ENCODE results near the gene AOPEP.

AOPEP gene

DNA sequence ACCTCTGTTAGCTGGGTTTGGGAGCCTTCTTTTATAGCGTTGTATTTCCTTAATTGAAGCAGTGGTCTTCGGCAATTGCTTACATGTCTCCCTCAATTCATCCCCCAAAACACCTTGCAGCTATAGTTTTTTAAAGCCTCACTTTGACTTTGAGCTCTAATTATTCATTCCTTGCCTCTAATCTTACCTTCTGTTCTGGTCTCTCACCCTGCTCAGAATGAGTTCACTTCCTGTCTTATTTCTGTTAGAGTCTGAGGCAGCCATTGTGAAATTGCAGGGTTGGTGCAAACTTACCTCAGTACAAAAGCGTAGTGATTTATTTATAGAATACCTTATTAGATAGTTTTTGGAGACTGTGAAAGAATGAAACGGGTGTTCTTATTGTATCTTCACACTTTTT lies 35.0 kb downstream of the AOPEP start:
- DNase-seq = no peak

DNA sequence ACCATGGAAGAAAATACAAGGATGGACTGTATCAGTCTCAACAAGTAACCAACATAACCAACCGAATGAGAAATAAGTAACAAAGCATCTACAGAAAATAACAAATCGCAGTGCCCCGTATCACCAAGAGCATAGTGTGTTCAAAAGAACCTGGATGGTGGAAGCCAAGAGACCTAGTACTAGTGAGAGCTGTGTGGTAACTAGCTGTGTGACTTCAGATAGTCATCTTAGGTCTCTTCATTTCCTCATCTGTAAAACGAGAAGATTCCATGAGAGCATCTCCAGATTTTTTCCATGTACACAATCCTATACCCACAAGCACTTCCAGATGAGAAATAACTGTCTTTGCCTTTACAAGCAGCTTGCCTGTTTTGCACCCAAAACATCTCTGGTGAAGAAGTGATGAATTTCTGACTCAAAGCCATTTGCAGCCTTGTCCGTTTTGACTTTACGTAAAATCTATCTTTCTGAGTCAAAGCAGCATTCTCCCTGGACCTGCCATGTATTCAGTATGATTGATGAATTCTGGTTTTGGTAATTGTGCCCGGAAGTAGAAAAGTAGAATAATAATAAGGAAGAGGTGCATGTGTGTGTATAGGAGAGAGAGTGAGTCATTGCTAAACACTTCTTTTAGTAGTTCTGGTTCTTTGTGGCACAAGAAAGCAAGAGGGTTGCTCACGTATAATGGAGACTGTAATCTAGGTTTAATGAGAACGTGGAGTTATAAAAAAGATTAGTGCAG lies 41.0 kb downstream of the AOPEP start:
- no peak for DNase-seq

DNA sequence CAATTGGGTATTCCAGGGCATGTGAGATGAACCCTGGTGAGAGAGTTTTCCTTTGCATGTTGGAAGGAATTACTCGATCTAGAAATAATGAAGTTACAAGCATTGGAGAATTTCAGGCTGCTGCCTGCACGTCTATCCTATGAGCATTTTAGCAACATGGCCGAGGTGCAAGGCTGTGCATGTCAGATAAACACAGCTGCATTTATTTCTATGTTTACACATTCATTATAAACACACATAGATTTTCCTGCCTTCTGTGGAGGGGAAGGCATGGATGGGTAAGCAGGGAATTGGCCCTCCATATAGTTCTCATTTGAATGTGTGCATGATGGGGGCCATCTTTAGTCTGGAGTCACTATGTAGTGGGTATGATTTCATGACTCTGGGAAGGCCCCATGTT lies 42.3 kb downstream of the AOPEP start:
- peak; percentile 6 for DNase-seq

DNA sequence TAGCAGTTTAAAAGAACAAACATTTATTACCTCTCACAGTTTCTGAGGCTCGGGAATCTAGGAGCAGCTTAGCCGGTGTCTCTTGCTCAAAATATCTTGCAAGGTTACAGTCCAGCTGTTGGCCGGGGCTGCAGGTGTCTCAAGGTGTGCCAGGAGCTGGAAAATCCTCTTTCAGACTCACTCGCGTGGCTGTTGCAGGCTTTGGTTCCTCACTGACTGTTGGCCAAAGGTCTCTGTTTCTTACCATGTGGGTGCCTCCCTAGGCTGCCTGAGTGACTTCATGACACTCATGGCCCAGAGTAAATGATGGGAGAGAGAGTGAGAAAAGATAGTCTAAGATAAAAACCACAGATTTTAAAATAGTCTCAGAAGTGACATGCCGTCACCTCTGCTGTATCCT lies 43.8 kb downstream of the AOPEP start:
- no peak for DNase-seq

DNA sequence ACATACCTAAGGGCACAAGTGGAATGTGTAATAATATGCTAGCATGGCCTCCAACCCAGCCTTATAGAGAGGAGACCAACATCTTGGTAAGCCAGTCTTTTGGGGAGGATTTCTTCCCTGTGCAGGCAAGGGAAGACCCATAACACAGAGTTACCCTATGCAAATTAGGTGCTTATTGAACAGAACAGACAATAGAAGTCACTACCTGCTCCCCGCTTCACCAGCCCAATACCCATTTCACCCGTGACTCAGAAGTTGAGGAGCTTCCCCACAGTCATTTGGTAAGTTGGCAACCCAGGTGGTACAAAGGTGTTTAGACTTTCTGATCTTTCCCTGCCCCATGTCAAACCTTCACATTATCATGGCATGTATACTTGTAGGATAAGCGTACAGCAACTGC lies 44.6 kb downstream of the AOPEP start:
- DNase-seq = no peak

DNA sequence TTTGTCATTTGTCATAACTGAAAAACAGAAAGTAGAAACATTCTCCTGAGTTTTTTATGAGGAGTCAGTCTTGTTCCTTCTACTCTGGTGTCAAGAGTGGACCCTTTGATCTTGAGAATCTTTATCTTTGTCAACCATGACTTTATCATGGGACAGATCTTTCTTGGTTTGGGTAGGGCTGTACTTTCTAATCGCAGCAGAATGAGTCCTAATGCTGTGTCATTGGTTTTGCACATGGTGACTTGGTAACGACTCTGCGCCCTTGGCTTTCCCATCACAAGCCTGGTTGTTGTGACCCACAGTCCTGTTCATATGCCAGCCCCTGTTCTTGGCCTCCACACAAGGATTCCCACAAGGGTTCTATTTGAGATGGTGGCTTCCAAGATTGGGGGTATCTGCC lies 45.6 kb downstream of the AOPEP start:
- no peak for DNase-seq

DNA sequence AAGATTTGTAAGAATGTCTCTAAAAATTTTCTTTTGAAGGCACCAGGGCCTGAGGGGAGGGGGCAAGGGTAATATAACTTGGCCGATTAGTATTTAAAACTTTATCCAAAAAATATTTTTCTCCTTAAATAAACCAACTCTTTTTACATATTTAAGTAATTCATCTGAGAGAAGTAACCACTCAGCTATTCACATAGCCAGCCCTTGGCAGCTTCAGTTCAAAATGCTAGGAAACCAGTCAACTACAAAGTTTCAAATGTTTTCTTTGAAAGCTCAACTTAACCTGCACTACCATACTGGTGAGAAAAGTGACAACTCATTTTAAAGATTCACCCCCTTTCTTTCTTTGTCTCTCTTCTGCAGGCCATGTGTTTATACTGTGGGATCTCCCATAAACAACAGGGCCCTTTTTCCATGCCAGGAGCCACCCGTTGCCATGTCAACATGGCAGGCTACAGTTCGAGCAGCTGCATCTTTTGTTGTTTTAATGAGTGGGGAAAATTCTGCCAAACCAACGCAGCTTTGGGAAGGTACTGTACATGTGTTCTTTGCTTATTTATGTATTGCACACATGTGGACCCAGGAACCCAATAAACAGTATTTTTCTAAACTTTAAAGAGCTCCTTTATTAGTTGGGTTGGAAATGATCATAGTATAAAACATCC lies 46.3 kb downstream of the AOPEP start:
- DNase-seq = peak; percentile 83

DNA sequence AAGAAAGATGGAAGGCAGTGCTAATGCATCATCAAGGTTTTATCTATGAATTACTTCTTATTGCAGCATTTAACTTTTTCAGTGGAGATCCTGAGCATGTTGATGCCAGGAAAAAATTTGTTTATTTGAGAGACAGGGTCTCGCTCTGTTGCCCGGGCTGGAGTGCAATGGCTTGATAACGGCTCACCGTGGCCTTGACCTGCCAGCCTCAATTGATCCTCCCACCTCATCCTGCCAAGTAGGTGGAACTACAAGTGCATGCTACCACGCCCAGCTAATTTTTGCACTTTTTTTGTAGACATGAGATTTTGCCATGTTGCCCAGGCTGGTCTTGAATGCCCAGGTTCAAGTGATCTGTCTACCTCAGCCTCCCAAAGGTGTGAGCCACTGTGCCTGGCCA lies 47.2 kb downstream of the AOPEP start:
- no peak for DNase-seq

DNA sequence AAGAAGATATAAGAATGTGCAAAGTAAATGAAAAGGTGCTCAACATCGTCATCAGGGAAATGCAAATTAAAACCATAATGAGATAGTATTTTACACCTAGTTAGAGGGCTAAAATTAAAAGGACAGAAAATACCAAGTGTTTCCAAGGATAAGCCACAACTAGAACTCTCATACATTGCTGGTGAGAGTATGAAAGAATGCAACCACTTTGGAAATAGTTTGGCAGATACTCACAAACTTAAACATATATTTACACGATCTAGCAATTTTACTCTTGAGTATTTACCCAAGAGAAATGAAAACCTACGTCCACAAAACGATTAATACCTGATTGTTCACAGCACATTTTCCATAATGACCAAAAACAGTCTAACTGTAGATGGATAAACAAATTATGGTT lies 51.5 kb downstream of the AOPEP start:
- no peak for DNase-seq

DNA sequence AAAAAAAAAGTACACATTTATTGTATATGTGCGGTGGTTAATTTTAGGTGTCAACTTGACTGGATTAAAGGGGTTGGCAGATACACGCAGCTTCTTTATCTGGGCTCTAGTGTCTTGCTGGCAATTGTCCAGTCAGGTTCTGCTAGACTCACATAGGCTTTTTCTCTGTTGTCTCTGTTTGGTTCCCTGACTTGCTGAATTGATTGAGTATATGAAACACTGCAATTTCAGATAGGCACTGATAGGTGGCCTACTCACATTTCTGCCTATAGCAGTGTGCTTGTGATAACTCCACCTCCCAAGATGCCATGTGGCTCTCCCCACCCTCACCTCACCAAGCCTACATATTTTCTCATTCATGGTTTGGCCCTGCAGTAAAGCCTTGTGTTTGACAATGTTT lies 52.5 kb downstream of the AOPEP start:
- DNase-seq = peak; percentile 49

DNA sequence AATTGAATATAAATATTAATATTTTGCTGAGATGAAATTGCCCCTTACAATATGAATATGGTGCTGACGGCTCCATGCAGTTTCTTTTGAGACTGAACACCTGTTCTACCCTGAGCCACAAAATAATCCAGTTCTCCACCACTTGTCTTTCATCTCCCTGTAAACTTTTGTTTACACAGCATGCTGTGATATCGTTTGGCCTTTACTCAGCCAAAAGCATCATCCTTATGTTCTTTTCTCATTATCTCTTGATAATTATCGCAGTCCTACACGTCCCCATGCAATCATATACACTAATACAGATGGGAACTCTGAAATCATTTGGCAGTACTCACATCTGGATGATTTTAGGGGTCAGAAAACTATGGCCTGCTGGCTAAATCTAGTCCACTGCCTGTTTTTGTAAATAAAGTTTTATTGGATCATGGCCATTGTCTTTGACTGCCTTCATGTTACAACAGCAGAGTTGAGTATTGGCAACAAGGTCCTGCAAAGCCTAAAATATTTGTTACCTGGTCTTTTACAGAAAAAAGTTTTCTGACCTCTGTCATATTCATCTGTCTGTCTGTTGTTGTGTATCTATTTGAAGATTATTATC lies 53.3 kb downstream of the AOPEP start:
- peak; percentile 33 for DNase-seq

DNA sequence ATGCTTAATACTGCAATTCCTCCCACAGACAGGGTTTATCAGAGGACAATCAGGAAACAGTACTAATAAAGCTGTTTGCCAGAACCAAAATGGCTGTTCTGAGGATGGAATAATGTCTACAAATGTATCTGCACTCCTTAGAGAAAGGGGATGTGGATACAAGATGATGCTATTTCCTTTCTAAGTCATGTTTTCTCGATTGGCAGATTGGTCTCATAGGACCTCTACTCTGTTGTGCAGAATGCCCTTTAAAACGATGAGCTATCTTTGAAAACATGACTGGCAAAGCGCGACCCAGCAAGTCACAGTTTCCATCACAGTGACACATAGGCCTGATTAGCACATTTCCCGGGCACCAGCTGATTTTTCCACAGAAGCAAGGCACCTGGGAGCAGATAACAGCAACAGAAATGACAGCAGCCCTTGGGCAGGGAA lies 54.0 kb downstream of the AOPEP start:
- DNase-seq = no peak

DNA sequence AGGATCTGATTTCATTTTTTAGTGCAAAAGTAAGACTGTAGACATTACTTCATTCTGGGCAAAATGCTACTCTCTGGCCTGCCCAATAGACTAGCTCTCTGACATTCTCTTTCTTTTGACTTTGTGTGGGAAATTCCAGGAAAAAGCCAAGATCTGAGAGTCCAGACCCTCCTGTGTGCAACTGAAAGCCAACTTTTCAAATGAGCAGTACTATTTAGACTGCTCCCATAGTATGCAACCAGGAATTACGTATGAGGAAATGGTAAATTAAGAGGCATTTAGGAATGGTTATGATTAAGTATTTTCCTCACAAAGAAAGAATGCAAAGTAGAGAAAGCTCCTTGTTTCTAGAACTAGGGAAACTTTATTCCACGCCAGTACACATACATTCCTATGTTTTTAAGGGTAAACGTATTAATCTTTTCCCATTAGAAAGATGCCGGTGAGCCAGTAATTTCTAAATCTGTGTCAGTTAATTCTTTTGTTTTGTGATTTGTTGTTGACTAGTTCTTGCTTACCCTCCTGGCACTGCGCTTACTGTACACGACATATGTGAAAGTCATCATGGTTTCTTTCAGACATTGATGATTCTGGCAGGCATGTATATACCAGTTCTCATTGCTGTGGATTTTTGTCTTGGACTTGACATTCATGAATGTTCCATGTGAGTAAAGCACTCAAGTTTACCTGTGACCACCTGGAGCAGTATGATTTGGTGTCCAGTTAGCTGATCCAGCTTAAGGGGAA lies 56.0 kb downstream of the AOPEP start:
- DNase-seq = no peak

DNA sequence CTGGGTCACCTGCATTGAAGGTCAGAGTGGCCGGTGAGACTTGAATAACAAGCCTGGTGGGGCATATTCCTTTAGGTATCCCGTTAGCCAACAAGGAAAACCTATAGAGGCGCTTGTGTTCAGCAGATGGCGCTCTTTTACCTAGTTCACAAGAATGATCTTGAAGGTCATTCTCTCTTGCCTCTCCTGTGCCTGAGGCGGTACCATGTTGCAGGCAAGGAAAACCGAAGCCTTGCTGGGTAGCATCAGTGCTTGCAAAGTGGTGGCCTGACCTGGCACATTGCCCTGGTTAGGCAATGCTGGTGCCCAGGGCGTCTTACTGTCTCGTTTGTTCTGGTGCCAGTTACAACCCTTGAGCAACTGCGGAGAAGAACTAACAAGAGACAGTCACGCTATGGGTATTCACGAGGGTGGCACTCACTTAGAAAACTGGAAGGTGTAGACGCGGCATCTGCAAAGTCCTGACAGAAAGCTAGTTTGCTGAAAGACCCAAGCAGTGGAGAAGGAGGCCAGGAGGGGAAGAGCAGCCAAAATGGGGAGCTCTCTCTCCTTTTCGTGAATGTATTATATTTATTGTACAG lies 56.7 kb downstream of the AOPEP start:
- DNase-seq = peak; percentile 94

DNA sequence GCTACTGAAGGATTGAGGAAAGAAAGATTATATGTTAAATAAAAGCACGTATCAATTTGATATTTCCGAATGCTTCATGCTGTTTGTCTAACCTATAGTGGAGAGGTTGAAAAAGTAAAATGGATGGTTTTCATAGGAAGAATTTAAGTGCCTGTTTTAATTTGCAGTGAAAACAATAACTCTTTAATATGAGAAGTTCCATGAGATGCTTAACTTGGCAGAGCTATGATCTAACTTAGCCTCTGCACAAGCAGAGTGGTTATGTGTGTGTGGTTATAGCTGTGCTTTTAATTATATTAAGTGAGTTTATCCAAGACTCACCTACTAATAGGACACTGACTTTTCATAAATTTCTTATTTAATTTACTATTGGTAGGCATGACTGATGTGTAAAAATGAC lies 57.4 kb downstream of the AOPEP start:
- DNase-seq = no peak

DNA sequence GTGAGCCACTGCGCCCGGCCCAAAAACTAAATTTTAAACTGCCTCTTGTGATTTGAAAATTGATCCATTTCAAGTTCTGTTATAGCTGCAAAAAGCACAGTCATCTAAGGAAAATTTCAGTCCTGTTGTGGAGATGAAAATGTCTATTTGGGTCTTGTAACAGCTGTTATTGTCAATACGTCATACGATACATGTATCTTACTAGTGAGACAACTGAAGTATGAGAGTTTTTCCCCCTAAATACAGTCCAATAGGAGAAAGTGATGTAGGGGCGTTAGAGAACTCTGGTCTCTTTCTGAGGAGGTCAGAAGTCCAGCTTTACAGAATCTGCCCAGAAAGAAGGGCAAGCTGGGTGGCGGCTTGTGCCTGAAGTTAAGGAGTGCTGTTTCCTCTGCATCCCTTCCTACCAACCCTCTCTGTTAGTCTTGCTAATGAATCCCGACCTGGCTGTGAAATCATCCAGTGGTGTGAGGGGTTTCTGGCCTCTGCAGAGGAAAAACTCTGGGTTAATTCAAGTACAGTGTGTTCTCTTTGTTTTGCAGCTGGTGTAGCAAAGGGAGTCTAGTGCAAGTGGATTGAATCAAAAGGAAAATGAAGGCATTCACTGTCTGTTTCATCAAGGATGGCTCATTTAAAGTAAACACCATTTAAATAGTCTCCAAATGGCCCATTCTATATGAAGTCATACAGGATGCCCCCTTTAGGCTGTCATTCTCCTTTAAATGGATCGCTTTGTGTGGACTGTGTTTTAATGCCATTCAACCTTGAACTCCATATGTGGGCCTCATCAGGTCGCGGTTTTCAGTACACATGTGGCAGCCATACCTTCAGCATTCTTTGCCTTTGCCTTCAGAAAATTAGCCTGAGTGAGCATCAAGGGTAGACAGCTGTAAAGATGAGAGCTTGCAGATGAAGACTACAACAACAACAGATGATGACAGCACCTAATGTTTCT lies 59.0 kb downstream of the AOPEP start:
- no peak for DNase-seq

DNA sequence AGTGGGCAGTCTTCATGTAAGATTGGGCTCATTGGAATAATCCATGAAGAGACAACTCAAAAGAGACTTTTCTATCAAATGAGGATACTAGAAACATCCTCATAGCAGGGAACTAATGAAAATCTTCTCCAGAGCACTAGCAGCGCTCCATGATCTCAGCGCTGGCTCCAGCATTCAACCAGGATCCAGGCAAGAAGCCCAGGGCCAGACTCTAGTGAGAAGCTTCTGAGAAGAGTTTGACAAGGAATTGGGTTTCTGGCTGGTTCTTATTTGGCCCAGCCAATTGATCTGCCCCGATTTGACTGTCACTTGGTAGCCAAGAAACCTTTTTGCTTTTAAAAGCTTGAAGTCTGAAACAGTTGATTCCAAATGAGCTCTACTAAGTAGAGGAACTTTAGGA lies 60.1 kb downstream of the AOPEP start:
- no peak for DNase-seq

DNA sequence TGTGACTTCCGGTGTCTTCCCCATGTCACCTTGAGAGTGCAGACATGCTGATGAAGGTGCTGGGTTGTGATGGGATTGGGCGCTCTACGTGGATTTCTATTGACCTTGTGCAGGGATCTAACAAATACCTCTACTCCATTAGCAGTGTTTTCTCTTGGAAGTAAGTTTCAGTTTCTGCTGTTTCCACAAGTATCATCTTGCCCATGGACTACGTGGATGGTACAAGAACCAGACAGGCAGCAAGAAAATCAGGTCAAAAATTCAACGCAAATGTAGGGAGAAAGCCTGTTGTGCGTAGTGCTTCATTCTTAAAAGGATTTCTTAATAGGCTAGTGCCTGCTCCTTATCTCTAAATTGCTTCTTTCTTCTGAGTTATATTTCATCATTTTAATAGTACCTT lies 60.8 kb downstream of the AOPEP start:
- DNase-seq = no peak

DNA sequence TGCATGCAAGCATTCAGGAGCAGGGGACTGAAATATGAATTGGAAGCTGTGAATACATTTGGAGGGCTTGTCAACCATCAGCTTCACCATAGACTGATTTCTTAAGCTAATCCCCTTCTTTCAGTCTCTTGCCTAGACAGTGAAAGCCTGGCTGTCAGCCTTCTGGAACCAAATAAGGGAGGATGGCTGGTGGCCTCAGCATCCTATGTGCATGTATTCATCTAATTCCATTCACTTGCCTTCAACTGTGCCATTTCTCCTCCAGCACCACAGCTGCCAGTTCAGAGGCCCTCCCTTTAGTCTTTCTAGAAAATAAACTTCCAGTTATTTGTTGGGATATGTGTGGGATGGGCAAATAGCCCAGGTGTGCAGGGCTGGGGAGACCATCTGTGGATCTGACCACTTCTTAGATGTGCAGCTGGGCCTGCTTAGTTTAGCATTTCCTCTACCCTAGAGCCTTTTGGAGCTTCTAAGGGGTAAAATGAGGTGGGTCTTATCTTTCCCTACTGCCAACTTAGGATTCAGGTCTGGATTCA lies 62.1 kb downstream of the AOPEP start:
- no peak for DNase-seq

DNA sequence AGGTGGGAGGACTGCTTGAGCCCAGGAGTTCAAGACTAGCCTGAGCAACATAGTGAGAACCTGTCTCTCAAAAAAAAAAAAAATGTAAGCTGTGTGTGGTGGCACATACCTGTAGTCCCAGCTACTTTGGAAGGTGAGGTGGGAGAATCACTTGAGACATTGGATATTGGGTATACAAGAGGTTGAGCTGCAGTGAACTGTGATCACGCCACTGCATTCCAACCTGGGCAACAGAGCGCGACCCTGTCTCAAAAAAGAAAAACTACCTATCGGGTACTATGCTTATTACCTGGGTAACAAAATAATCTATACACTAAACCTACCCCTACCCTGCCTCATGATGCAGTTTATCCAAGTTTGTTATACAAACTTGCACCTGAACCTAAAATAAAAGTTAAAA lies 64.9 kb downstream of the AOPEP start:
- DNase-seq = no peak

DNA sequence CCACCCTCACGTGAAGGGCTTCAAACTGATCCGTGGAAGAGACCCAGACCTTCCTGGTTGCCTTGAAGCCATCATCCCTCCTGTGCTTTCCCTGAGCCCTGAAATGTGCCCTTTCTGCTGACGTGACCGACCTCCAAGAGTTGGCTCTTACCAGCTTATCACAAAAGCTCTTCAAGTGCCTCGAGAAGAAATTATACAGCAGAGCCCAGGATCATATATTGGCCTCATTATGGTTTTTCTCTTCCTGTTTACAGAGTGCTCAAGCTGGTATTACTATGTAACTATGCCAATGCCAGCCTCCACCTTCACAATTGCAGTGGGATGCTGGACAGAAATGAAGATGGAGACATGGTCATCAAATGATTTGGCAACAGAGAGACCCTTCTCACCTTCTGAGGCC lies 66.0 kb downstream of the AOPEP start:
- no peak for DNase-seq
